MCF 10A (cell line): ENCODE data around the gene C19orf33. TPM values are rescaled to one million over a fixed set of nuclear protein-coding genes. Genes with fewer than 3 reads are reported as not detected.
A peak's percentile ranks its signal among the peaks of the same experiment; 100 is the strongest.

Source experiments
- BruUV-seq: library from RNA; stranded (reverse); fragments of 400-500 nt; replicated peaks from 2 replicates; lab custom pipeline; 2021; lab: Mats Ljungman, UMichigan
- CTCF ChIA-PET: fragments of 300-600 bp; sonication (Branson Sonifier 250); formaldehyde crosslinking; extraction: SDS; loops from one replicate; lab custom pipeline; 2021; ENCODE audit warnings: antibody characterized with exemption, inconsistent platforms; lab: Yijun Ruan, JAX
- POLR2A ChIA-PET: fragments of 300-600, 350-650 bp; sonication (Branson Sonifier 250); formaldehyde crosslinking; extraction: SDS; loops from one replicate; lab custom pipeline; 2020; ENCODE audit warnings: antibody characterized with exemption, inconsistent platforms; lab: Yijun Ruan, JAX
- DNase-seq: peaks from one replicate; pipeline ENCODE4 v3.0.0-alpha.2; 2018; ENCODE audit not compliant: unreplicated experiment
- H3K27ac Mint-ChIP-seq: one replicate; pipeline ENCODE4 v1.8.0; 2022; ENCODE audit warnings: mild to moderate bottlenecking, low read depth, mixed read lengths; ENCODE audit not compliant: unreplicated experiment
- H3K27me3 Mint-ChIP-seq: one replicate; pipeline ENCODE4 v1.8.0; 2022; ENCODE audit warnings: mixed read lengths; ENCODE audit not compliant: insufficient read depth, unreplicated experiment
- H3K36me3 Mint-ChIP-seq: one replicate; pipeline ENCODE4 v1.8.0; 2022; ENCODE audit warnings: mild to moderate bottlenecking, moderate library complexity, mixed read lengths; ENCODE audit not compliant: insufficient read depth, unreplicated experiment
- H3K4me1 Mint-ChIP-seq: one replicate; pipeline ENCODE4 v1.8.0; 2022; ENCODE audit warnings: mixed read lengths; ENCODE audit not compliant: insufficient read depth, unreplicated experiment
- H3K4me3 Mint-ChIP-seq: one replicate; pipeline ENCODE4 v1.8.0; 2022; ENCODE audit warnings: mild to moderate bottlenecking, moderate library complexity, mixed read lengths; ENCODE audit not compliant: unreplicated experiment
- H3K9me3 Mint-ChIP-seq: one replicate; pipeline ENCODE4 v1.8.0; 2022; ENCODE audit warnings: mixed read lengths; ENCODE audit not compliant: unreplicated experiment
- intact Hi-C: fragments of 100-400 bp; cut with micrococcal nuclease; formaldehyde crosslinking; loops from 2 replicates; pipeline ENCODE4 v1.14.1; 2022
- total RNA-seq: library from RNA; stranded (reverse); gene quantifications from 2 replicates; pipeline ENCODE4 v1.2.3, GENCODE V29; 2022
- TF ChIP-seq, protein P1 (sequence below): fragments of 200-600 bp; IDR thresholded peaks from one replicate; pipeline ENCODE4 v1.8.0; 2022; ENCODE audit warnings: antibody characterized with exemption, mild to moderate bottlenecking; ENCODE audit not compliant: unreplicated experiment

Gene C19orf33
- total RNA-seq, 1 experiment from 2014 or later: 343 TPM

DNA sequence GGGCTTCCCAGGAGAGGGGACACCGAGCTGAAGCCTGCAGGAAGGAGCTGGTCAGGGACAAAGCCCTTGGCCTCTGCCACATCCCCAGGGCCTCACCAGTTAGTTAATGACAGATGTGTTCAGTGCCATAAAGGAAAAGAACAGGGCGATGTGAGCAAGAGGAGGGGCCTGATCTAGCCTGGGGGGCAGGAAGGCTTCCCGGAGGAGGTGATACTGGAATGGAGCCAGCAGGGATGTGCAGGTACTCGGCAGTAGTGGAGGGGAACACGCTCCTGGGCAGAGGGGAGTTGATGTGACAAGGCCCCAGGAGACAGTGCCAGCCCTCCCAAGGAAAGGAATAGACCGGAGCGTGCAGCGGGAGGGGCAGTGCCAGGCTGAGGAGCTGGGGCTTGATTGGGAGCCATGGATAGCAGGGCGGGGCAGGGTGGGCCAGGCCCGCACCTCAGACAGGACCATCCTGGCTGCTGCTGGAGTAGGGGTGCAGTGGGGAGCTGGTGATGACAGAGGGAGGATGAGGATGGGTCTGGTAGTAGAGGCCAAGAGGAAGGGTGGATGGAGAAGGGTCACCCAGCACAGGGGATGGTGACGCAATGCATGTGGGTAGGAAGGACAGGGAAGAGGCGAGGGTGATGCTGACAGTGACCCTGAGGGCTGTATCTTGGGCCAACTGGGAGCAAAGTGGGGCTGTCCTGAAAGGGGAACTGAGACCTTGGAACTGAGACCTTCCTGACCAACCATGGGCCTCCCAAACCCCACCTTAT, 4.1 kb downstream of the C19orf33 start:
- Mint-ChIP-seq H3K36me3 (peaks cover 40% of the 10 kb centered on the region), H3K4me1 (peaks cover 18% of the 10 kb centered on the region), H3K27me3 (no peaks in the 10 kb centered on the region), H3K27ac (peak overlapping the region; percentile 43), H3K9me3 (peaks cover 8% of the 10 kb centered on the region), H3K4me3 (no peak overlapping the region)
- POLR2A ChIA-PET: interaction anchor here (0.7 to 1.7 kb wide), 3 partner anchors 11 to 53 kb away, joined by 3 to 4 read pairs (median 3); no protein-coding TSS in a partner anchor
- no TSS peak for BruUV-seq
- DNase-seq: no peak
- TF ChIP-seq, protein P1, sequence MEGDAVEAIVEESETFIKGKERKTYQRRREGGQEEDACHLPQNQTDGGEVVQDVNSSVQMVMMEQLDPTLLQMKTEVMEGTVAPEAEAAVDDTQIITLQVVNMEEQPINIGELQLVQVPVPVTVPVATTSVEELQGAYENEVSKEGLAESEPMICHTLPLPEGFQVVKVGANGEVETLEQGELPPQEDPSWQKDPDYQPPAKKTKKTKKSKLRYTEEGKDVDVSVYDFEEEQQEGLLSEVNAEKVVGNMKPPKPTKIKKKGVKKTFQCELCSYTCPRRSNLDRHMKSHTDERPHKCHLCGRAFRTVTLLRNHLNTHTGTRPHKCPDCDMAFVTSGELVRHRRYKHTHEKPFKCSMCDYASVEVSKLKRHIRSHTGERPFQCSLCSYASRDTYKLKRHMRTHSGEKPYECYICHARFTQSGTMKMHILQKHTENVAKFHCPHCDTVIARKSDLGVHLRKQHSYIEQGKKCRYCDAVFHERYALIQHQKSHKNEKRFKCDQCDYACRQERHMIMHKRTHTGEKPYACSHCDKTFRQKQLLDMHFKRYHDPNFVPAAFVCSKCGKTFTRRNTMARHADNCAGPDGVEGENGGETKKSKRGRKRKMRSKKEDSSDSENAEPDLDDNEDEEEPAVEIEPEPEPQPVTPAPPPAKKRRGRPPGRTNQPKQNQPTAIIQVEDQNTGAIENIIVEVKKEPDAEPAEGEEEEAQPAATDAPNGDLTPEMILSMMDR: no peak
- CTCF ChIA-PET: interaction anchor here (1.1 kb wide), 1 partner anchor 62 kb away, joined by 4 read pairs; no protein-coding TSS in a partner anchor
- intact Hi-C loops: no loop called here

DNA sequence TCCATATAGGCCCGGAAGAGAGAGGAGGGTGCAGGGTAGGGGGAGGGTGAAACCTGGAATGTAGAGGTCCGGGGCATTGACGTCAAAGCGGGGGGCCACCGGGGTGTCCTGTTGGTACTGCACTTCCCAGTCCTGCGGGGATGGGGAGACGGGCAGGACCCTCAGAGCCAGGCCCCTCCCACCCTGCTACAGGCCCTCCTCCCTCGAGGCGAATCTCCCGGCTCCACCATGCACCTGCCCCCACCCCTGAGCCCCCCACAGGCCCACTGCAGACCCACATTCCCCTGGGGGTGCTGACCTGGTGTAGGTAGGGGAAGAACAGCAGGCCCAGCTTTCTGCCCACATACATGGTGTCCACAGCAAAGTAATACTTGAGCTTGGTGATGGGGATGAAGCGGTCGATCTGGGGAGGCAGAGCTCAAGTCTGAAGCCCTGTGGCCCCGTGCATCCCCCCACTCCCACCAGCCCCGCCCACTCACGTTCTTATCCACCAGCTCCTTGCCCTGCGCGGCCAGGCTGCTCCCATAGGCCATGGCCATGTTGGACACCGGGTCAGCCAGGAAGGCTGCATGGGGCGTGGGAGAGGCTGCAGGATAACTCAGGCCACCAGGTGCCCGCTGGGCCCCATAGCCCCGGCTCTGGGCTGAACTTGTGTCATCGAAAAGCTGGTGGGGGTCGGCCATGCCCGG, 5.0 kb downstream of the C19orf33 start:
- H3K9me3 Mint-ChIP-seq: peaks cover 8% of the 10 kb centered on the region
- peaks cover 18% of the 10 kb centered on the region for H3K4me1 Mint-ChIP-seq
- intact Hi-C loops: no loop called here
- BruUV-seq: no TSS peak
- TF ChIP-seq, protein P1: no peak
- no peak overlapping the region for H3K27ac Mint-ChIP-seq
- no peaks in the 10 kb centered on the region for H3K27me3 Mint-ChIP-seq
- no peak overlapping the region for H3K4me3 Mint-ChIP-seq
- DNase-seq: no peak
- POLR2A ChIA-PET: interaction anchor here (0.6 to 1.7 kb wide), 5 partner anchors 10 to 68 kb away, joined by 3 to 5 read pairs (median 3); partner anchors contain the start of genes CATSPERG and KCNK6
- CTCF ChIA-PET: interaction anchor here (0.6 to 1.1 kb wide), 2 partner anchors 63 to 86 kb away, joined by 3 to 4 read pairs; no protein-coding TSS in a partner anchor
- H3K36me3 Mint-ChIP-seq: peaks cover 35% of the 10 kb centered on the region

DNA sequence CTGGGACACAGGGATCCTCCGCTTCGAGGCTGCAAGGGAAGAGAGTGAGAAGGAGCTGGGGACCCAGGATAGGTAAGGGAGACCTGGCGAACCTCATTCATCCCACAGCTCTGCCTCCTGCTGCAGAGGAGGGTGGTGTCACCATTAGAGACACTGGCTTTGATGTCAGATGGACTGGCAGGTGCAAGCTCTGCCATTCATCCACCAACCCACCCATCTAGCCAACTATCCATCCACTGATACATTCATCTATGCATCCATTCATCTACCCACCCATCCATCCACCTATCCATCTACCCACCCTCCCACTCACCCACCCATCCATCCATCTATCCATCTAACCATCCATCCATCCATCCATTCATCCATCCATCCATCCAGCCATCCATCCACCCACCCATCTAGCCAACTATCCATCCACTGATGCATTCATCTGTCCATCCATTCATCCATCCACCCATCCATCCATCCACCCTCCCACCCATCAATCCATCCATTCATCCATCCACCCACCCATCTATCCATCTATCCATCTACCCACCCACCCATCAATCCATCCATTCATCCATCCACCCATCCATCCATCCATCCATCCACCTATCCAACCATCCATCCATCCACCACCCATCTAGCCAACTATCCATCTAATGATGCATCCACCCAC, 5.7 kb downstream of the C19orf33 start:
- H3K27ac Mint-ChIP-seq: no peak overlapping the region
- no peaks in the 10 kb centered on the region for H3K27me3 Mint-ChIP-seq
- H3K9me3 Mint-ChIP-seq: peaks cover 8% of the 10 kb centered on the region
- ChIA-PET CTCF (interaction anchor here (0.6 kb wide), 1 partner anchor 86 kb away, joined by 3 read pairs; no protein-coding TSS in a partner anchor), POLR2A (interaction anchor here (0.6 to 1.7 kb wide), 6 partner anchors 9 to 68 kb away, joined by 3 to 5 read pairs (median 3); partner anchors contain the start of genes CATSPERG and KCNK6)
- peaks cover 18% of the 10 kb centered on the region for H3K4me1 Mint-ChIP-seq
- peaks cover 30% of the 10 kb centered on the region for H3K36me3 Mint-ChIP-seq
- TF ChIP-seq, protein P1: no peak
- no peak overlapping the region for H3K4me3 Mint-ChIP-seq
- intact Hi-C loops: no loop called here
- BruUV-seq: no TSS peak
- DNase-seq: no peak
